ENCODE results near the gene KLHL6.
"Not testable (repeated sequence)": the region's sequence is repeated elsewhere in the genome, so short reads cannot be mapped to it uniquely, and the experiment has no call there.

The KLHL6 gene, protein sequence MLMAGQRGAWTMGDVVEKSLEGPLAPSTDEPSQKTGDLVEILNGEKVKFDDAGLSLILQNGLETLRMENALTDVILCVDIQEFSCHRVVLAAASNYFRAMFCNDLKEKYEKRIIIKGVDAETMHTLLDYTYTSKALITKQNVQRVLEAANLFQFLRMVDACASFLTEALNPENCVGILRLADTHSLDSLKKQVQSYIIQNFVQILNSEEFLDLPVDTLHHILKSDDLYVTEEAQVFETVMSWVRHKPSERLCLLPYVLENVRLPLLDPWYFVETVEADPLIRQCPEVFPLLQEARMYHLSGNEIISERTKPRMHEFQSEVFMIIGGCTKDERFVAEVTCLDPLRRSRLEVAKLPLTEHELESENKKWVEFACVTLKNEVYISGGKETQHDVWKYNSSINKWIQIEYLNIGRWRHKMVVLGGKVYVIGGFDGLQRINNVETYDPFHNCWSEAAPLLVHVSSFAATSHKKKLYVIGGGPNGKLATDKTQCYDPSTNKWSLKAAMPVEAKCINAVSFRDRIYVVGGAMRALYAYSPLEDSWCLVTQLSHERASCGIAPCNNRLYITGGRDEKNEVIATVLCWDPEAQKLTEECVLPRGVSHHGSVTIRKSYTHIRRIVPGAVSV

DNA sequence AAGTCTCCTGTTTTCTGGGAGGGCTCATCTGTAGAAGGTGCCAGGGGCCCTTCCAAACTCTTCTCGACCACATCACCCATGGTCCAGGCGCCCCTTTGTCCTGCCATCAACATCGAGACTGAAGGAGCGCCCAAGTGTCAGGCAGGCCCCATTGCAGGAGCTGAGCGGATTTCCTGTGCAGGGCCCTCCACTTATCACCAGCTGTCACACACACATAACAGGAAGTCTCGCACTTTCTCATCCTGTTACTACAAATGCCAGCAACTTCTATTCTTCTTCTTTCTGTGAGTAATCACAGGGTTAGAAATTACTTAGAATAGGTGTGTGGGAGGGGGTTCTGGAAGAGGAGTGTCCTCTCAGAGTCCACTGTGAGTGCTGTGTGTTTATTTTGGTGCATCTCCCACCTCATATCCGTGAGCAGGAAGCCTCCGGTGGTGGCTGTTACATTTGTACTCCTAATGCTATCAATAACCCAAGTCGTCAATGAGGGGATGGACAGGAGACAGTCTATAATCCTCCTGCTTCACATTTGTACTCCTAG lies at the start of gene KLHL6:
KLHL6 (minus strand) TSS at position 166 of the 541 bp plus-strand sequence; CDS start at position 113, 53 bp downstream.
- DNase-seq = no peak

DNA sequence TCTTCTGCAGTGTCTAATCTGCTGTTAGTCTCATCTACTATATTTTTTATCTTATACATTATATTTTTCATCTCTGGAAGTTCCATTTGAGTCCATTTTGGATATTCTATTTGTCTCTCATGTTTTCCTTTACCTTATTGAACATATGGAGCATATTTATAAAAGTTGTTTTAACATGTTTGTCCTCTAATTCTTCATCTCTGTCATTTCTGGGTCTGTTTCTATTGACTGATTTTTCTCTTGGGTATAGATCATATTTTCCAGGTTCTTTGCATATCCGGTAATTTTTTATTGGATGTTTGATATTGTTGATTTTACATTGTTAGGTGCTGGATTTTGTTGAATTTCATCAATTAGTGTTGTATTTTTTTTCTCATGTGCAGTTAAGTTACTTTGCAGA lies 42.5 kb upstream of the KLHL6 start:
- no peak for DNase-seq

DNA sequence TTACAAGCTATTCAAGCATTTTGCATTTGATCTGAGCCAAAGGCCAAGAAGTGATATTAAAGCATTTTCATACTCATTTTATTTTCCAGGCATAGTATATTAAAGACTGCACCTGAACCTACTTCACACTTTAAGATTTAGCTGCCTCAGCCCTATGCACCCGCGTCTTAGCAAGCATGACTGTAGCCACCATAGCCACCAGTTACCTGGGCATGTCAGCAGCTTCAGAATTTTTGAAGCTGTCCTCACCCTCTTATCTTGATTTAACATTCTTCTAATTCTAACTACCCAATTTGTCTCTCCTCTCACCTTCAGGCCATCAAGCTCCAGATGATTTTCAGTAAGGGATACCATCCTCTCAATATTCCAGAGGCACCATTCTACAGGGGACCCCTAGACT lies 39.1 kb upstream of the KLHL6 start:
- DNase-seq = no peak

DNA sequence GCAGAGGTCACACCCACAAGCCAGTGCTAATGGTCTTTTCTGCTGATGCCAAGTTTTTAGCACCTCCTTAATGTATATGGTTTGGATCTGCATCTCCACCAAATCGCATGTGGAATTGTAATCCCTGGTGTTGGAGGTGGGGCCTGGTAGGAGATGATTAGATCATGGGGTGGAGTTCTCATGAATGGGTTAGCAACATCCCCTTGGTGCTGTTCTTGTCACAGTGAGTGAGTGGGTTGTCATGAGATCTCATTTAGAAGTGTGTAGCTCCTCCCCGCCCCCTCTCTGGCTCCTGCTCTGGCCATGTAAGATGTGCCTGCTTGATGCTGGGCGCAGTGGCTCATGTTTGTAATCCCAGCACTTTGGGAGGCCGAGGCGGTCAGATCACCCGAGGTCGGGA lies 37.3 kb upstream of the KLHL6 start:
- no peak for DNase-seq

DNA sequence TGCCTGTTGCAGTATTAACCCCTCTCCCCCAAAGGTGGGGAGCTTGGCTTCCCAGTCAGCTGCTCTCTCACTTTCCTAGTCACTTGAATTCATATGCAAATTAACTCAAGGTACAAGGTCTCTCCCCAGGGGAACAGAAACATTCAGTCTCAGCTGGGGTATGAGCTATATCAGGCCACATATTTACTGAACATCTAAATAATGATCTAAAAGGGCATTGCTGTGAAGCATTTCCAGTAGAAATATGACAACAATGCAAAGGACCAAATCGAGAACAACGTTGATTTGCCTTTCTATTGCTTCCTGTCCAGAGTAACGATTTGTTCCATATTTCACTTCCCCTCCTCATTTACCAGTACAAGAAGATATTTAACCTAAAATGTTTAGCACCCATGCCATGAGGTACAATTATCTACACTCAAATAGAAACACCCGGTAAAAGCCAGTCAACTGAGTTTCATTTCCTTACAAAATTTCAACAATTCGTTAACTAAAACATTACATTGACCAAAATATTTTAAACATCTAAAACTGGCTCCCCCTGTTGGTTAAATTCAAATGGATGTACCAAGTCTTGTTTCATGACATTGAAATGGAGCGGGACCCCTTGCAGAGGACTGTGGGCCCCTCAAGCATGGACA lies 36.5 kb upstream of the KLHL6 start:
- DNase-seq = no peak

DNA sequence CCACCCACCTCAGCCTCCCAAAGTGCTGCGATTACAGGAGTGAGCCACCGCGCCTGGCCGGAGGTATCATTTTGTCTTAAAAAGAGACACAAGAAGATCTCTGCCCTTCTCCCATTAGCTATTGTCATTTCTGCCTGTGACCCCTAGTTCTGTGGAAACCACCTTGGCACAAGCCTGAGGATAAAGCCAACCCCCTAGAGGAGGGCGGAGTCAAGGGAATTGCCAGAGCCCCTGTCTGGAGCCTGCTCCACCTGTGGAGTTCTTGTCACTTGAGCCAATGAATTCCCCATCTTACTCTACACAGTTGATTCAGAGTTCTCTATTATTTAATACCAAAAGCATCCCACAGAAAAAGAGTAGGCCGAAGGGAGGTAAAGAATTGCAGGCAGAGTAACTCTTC lies 34.9 kb upstream of the KLHL6 start:
- no peak for DNase-seq

DNA sequence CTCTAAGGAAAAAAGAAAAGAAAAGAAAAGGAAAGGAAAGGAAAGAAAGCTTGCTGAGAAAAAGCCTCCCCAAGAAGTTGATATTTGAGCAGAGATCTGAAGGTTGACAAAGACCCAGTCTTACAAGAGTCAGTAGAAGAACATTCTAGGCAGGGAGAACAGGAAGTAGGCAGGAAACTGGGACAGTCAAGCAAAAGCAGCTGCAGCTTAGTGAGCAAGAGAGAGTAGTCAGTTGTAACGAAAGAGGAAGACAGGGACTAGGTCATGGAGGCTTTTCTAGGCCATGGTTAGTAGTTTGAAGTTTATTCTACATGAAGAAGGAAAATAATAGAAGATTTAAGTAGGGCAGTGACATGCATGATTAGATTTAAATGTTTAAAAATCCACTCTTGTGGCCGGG lies 31.8 kb upstream of the KLHL6 start:
- DNase-seq = no peak

DNA sequence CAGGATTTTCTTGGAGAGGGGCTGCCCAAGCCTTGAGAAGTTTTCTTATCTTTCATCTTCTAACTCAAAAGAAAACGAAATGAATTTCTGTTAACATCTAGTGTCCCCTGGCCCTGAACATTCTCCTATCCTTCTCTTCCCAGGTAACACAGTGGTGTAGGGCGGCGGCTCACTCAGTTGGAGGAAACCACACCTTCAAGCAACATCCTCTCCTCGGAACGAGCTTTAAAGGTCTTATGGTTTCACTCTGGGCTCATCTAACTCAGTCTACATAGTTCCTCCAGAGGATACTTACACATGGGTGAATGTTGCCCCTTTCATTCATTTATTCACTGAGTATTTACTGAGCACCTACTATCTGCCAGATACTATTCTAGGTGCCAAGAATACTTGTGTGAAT lies 31.0 kb upstream of the KLHL6 start:
- no peak for DNase-seq

DNA sequence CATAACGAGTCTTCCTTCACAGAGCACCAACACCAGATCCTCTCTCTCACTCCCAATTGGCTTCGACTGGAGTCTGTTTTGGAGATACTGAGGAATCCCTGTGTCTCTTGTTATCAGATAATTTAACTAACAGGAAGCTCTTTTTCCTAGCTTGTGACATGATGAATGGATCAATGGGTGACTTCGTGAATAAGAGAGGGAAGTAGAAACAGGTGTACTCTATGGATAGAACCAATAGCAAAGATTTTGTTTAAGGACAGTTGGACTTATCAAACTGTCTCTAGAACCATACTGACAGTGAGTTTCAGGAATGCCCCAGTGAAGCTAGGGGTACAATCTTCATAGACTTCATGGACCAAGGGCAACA lies 29.4 kb upstream of the KLHL6 start:
- no peak for DNase-seq

DNA sequence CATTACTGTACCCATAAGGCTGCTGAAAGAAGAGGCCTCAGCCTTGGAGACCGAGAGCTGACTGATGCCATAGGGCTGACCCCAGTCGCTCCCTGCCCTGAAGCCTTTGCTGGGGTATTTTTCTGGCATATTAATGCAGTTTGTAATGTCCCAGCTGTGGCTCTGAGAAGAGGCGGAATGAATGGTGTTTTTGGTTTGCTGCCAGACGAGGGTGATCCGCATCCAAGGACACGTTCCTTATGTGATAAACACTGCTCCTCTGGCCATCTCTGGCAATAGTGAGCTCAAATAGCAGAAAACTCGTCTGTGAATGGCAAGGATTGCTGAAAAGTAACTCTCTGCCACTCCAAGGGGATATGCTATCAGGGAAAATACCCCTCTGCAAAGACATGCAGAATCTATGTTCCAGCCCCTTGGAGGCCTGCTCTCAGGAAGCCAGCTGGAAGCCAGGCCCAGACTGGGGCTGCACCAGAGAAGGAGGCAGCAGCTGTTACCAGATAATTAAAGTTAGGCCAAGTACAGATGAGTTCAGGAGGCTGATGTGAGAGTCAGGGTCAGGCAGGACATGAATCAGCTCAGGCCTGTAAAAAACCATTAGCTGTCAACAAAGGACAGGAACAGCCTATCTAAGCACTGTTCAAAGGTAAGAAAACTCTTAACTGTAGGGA lies 28.9 kb upstream of the KLHL6 start:
- DNase-seq = peak; percentile 66

DNA sequence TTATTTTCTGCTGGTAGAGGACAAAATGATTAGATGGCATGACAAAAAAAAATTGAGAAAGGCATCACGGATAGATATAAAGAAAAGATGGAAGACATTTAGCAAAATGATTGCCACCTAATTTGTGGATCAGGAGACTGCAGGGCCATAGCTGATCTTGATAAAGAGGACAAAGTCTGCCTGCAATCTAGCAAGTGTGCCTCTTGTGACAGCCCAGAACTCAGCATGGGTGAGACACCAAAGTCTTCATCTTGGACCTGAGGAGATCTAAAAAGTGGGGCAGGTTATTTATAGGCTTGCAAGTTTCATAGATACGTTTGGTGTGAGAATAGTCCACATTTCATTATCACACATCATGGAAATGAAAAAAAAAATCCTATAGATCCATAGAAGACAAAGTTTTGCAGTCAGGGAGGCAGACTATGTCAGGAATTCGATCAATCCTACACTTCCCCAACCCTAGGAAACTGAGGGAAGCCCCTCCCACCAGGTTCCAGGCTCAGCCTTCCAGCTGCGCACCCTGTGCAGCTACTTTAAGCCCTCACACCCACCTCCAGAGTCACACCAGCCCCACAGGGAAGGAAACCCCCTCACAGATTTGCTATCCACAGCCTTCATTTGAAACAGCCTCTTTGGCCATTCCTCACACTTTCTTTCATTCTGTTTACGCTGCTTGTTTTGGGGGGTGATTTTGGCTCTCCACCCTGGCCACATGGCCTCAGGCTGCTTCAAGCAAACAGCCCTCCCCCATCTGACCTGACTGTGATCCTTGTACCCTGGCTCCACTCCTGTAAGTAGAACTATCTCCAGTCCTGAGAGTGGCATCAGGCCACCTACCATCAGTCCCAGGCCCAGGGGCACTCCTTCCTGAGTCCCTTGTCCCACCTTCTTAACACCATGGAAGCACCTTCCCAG lies 28.1 kb upstream of the KLHL6 start:
- no peak for DNase-seq

DNA sequence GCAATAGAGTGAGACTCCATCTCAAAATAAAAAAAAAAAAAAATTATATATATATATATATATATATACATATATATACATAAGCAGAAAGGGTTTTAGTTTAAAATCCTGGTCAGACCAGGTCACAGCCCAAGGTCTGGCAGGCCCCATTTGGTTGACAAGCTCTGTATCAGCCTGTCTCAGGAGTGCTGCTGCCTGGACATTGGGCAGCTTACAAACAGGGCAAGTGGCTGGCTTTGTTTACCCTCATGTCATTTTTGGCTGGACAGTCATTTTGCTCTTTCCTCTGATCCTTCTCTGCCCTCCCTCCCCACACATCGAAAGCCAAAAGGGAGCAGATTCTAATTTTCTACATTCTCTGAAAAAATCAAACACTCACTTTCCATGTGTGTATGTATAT lies 26.7 kb upstream of the KLHL6 start:
- no peak for DNase-seq

DNA sequence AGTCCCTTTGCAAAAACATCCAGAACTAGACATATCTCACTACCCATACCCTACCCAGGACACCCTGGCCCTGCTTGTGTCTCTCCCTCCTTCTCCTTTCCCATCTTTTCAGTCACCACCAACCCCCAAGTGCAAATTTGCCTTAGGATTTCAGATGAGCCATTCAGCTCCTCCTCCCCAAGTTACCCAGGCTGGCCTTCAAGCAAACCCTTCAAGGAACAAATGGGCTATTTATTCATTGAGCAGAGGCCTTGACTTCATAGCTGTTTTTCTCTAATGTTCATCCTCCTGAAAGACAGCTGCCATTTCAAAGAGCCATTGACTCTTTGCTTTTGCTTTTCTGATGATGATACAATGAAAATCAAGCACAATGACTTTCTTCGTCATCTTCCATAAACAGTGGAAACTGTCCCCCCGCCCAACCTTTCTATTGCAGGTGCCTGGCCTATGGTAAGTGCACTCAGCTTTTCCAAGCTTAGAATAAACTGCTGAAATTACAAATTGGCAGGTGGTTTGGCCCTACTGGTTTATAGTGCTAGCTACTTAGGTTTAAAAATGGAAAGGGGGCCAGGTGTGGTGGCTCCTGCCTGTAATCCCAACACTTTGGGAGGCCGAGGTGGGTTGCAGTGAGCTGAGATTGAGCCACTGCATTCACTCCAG lies 26.1 kb upstream of the KLHL6 start:
- DNase-seq = no peak

DNA sequence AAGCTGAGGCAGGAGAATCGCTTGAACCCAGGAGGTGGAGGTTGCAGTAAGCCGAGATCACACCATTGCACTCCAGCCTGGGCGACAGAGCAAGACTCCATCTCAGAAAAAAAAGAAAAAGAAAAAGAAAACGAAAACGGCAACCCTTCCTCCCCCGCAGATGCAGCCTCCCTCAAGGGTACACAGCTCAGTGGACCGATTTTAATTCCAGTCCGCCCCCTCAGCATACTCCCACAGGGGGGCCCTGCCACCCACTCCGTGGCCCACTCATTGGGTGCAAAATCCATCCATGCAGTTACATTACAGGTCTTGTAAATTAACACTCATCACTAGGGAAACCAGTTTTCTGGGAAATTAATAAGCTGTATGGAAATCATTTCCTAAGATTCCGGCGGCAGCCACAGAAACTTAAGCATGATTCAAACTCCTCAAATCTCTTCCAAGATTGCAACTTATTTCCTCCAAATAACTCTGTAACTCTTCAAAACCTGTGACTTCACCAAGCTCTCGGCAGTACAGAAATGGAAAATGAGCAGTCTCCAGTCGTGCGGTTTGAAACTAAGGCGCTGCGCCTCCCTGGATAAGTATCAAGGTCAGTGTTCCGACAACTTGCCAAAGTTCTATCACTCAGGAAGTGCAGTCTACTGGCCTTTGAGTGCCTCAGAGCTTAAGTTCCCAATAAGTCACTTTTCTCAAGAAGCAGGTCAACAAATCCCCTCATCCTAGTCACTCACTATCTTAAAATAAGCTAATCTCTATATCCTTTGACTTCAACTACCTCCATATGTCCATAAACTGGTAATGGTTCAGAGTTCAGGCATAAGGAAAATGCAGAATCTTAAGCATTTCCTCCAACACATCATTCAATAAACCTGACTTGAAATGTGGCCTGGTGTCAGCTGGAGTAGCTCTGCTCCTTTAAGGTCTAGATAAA lies 24.7 kb upstream of the KLHL6 start:
- DNase-seq = no peak

DNA sequence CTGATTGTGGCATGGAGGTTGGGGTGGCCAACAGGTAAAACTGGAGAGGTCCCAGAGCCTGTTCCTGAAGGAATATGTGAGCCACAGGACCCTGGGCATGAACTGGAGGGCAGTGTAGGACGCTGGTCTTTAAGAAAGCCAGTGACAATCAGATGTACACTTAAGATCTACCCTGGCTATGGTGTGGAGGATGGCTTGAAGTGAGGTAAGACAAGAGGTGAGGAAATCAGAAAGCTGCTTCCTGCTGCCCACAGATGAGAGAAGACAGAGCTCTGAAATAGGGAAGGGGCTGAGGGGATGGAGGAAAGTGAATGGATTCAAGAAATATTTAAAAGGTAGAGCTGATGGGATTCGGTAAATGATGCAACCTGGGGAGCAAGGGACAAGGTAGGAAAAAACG lies 22.7 kb upstream of the KLHL6 start:
- DNase-seq = no peak

DNA sequence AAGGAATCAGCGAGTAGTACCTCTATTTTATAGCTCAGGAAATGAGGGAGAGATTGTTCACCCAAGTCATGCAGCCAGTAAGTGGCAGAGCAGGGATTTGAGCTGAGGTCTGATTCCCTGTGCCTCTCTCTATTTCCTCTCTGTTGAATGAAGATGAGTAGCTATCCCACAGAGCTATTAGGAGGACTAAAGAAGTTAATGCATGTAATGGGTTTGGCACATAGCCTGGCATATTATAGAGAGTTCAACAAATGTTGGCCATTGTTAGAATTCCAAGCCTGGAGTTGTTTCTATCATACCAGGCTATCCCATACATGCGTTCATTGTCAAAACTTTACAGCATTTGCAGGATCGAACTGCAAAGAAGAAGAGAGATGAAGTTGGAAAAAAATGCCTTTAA lies 21.8 kb upstream of the KLHL6 start:
- no peak for DNase-seq

DNA sequence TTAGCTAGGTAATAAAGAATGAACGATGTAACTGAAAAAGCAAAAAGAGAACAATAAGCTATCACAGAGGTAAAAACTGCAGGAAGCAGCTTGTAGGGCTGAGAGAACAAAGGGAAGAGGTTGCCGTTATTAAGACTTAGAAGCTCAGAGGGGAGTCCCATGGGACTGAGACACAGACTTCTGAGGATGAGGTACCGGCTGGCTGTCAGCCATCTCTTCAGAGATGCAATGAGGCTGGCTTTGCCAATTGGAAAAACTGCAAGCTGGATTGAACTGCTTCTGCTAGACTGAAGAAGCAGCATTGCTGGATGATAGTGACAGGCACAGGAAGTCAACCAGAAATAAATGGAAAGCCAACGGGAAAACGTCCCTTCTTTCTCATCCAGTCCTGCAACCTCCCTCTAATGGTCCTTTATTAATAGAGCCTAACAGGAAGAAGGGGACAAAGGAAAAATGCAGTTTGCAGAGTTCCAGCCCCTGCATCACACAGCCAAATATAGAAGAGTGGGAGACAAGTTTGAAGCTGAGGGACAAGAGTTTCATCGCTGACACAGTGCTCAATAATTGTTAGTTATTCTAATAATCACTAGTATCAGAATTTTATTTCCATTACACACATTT lies 21.1 kb upstream of the KLHL6 start:
- no peak for DNase-seq

DNA sequence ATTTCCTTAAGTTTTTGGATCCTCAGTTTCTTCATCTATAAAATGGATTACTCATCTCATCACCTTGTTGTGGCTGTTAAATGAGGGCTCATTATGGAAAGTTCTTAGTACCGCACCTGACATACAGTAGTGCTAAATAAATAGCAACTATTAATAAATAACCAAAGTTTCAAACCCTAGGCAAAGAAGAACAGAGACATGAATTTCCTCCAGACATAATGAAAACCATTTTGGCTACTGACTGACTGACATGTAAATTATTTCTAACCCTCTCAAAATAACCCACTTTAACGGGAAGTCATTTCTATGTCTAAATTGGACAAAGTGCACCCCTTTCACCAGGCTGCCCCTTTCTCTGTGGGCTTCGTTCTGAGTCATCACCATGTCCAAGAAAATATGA lies 17.4 kb upstream of the KLHL6 start:
- no peak for DNase-seq

DNA sequence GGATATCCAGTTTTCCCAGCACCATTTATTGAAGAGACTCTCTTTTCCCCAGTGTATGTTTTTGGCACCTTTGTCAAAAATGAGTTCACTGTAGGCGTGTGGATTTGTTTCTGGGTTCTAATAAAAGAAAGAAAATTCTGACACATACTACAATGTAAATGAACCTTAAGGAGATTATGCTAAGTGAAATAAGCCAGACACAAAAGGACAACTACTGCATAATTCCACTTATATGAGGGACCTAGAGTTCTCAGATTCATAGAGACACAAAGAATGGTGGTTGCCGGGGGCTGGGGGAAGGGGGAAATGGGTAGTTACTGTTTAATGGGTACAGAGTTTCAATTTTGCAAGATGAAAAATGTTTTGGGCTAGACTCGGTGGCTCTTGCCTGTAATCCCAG lies 14.7 kb upstream of the KLHL6 start:
- DNase-seq = not testable (repeated sequence)

DNA sequence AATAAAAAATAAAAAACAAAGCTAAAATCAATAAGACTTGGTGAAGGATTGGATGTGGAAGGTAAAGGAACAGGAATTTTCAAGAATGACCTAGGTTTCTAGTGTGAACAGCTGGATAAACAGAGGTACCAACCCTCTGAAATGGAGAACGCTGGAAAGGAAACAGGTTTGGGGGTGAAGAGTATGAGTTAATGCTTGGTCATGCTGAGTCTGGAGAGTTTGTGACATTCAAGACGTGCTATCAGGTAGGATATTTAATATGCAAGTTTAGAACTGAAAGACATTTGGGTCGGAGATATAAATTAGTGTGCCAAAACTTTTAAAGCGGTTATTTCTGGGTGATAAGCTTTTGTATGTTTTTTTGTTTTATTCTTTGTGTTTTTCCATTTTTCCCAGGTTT lies 11.4 kb upstream of the KLHL6 start:
- DNase-seq = no peak

Data from right forelimb (tissue), 1 donor.